Esophagus muscularis mucosa (tissue), 3 donors: ENCODE data around the gene FRZB.

ENCODE experiments used
- POLR2A ChIP-seq: fragments of 450-650 bp; IDR thresholded peaks from one replicate; pipeline ENCODE4 v1.6.1; 2017; ENCODE audit warnings: antibody characterized with exemption, moderate library complexity, mild to moderate bottlenecking, low read depth
- TF ChIP-seq, protein P1 (sequence below), 3 experiments: fragments of 200-600 bp in 2 of 3; fragments of 450-650 bp in 1 of 3; sonication (generic) in 2 of 3; IDR thresholded peaks; one replicate each; pipeline ENCODE4 v1.5.1; 2017 to 2019; ENCODE audit warnings: antibody characterized with exemption in 3 of 3, mild to moderate bottlenecking in 2 of 3, moderate library complexity in 1 of 3

DNA sequence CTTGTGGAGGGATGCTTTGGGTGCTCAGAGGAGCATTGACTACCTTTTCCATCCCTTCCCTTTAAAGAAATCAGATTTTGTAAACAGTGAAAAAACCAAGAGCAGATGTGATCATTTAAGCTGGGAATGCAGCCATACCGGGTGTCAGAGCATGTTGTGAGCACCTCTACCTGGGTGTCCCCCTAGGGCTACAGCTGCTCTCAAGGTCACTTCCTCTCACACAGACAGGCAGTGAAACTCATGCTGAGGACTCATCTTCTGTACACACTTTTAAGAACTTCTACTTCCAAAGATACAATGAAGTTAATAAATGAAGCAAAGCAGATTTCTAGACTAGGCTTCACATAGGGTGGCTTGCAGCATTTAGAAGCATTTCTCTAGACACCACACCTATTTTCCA, 48.4 kb upstream of the FRZB start:
- TF ChIP-seq, protein P1, sequence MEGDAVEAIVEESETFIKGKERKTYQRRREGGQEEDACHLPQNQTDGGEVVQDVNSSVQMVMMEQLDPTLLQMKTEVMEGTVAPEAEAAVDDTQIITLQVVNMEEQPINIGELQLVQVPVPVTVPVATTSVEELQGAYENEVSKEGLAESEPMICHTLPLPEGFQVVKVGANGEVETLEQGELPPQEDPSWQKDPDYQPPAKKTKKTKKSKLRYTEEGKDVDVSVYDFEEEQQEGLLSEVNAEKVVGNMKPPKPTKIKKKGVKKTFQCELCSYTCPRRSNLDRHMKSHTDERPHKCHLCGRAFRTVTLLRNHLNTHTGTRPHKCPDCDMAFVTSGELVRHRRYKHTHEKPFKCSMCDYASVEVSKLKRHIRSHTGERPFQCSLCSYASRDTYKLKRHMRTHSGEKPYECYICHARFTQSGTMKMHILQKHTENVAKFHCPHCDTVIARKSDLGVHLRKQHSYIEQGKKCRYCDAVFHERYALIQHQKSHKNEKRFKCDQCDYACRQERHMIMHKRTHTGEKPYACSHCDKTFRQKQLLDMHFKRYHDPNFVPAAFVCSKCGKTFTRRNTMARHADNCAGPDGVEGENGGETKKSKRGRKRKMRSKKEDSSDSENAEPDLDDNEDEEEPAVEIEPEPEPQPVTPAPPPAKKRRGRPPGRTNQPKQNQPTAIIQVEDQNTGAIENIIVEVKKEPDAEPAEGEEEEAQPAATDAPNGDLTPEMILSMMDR (IDR thresholded peaks at IDR 0.05), result no peak
- TF ChIP-seq POLR2A, result no peak
